ENCODE data around the gene ZNF665. TPM values are rescaled to one million over a fixed set of nuclear protein-coding genes. Genes with fewer than 3 reads are reported as not detected.
A peak's percentile ranks its signal among the peaks of the same experiment; 100 is the strongest.

The ZNF665 gene
- polyA plus RNA-seq, 2 of the 4 experiments (the other 2 are of a cell fraction) = not detected

DNA sequence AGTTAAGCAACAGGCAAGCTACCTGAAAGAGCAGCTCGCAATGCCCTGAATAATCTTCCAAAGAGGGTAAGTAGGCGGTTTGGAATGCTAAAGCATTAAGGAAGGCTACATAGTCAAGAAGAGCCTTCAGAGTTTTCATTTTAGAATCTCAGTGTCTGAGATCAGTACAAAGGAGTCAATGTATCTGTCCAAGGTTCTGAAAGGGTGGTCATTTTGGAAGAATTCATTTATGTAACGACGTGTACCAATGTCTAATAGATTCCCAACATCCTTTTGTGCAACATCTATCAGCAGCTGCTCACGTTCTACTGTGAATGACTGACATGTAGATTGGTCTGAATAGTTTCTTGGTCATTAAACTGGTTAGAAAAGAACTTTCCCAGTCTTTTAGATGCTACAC, 15.2 kb downstream of the ZNF665 start:
- DNase-seq (ENCODE audit: low read depth in 1 of 2, low spot score in 1 of 2) (no peak), FAIRE-seq (no peak), ATAC-seq (no peak)
- CTCF ChIA-PET = no interaction called here
- 3% methylated on average over 5 of the region's 5 CpGs for WGBS (ENCODE audit: missing lambda C conversion rate)
- Histone ChIP-seq H3K27ac (no peak overlapping the region), H3K4me2 (no peak overlapping the region), H3K4me1 (no peaks in the 10 kb centered on the region), H3K9me3 (peaks cover 86% of the 10 kb centered on the region), H3K4me3 (no peak overlapping the region)
- POLR2A ChIA-PET = no interaction called here
- TF ChIP-seq REST (IDR thresholded peaks at IDR 0.05) = peak; percentile 38; the same call in 1 of the 2 replicates
- no peak for TF ChIP-seq EP300 (IDR thresholded peaks at IDR 0.05)

DNA sequence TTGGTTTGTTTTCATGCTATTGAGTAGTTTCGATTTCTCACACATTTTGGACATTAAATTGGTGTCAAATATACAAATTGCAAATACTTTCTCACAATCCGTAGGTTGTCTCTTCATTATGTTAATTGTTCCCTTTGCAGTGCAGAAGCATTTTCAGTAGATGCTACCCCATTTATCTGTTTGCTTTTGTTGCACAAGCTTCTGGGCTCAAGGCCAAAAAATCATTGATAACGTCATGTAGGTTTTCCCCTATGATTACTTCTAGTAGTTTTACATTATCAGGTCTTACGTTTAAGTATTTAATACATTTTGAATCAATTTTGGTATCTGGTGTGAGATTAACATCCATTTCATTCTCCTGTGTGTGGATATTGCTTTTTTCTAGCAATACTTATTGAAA, 20.3 kb downstream of the ZNF665 start:
- no peak for DNase-seq (ENCODE audit: low read depth in 1 of 2, low spot score in 1 of 2)
- Histone ChIP-seq H3K27ac (no peak overlapping the region), H3K9me3 (peaks cover 65% of the 10 kb centered on the region), H3K4me3 (no peak overlapping the region), H3K4me2 (no peak overlapping the region), H3K4me1 (no peaks in the 10 kb centered on the region)
- no peak for FAIRE-seq
- TF ChIP-seq GATA3 (IDR thresholded peaks at IDR 0.05; ENCODE audit: borderline replicate concordance) = no peak
- POLR2A ChIA-PET = no interaction called here
- no peak for ATAC-seq
- CTCF ChIA-PET = interaction anchor here (0.7 kb wide), 2 partner anchors 252 to 665 kb away, joined by 4 to 5 read pairs; no protein-coding TSS in a partner anchor
- 12% methylated on average over 4 of the region's 4 CpGs for WGBS (ENCODE audit: missing lambda C conversion rate)

- POLR2A ChIA-PET = no interaction called here
- CTCF ChIA-PET = no interaction called here
- no peak for TF ChIP-seq HMGXB4 (CRISPR knock-in tag; IDR thresholded peaks at IDR 0.05; ENCODE audit: borderline replicate concordance)
- TF ChIP-seq CHD4 (IDR thresholded peaks at IDR 0.05; ENCODE audit: borderline replicate concordance) = no peak
- no peak for TF ChIP-seq REST (IDR thresholded peaks at IDR 0.05)
- TF ChIP-seq MAX (IDR thresholded peaks at IDR 0.05) = no peak
- TF ChIP-seq NR3C1 (IDR thresholded peaks at IDR 0.05) = no peak
- TF ChIP-seq EHF (CRISPR knock-in tag; IDR thresholded peaks at IDR 0.05) = no peak
- TF ChIP-seq SREBF2 (IDR thresholded peaks at IDR 0.05) = no peak
- TF ChIP-seq MAZ (IDR thresholded peaks at IDR 0.05; ENCODE audit: borderline replicate concordance, low read depth, low read length) = no peak
- TF ChIP-seq ESRRA (IDR thresholded peaks at IDR 0.05; ENCODE audit: borderline replicate concordance, low read length) = no peak
- TF ChIP-seq FOSL2 (IDR thresholded peaks at IDR 0.05) = no peak
- TF ChIP-seq FOSL2 (CRISPR knock-in tag; IDR thresholded peaks at IDR 0.05) = no peak
- Histone ChIP-seq H3K4me2 (no peak overlapping the region), H3K4me3 (no peak overlapping the region), H3K9me3 (peaks cover 69% of the 10 kb centered on the region), H3K27ac (no peak overlapping the region), H3K4me1 (no peaks in the 10 kb centered on the region)
- ATAC-seq = no peak
- no peak for FAIRE-seq
- WGBS (ENCODE audit: missing lambda C conversion rate) = 3% methylated on average over 3 of the region's 3 CpGs
- no peak for DNase-seq (ENCODE audit: low read depth in 1 of 2, low spot score in 1 of 2)
Observed at GRCh38 chr19:53165691-53166091, 27.5 kb downstream of the ZNF665 start.

Data from A549 (cell line).